ENCODE results near the gene CCDC12. TPM values are rescaled to one million over a fixed set of nuclear protein-coding genes. Genes with fewer than 3 reads are reported as not detected.

Gene CCDC12
- total RNA-seq, 1 donor from 2014 or later: 41.4 TPM

DNA sequence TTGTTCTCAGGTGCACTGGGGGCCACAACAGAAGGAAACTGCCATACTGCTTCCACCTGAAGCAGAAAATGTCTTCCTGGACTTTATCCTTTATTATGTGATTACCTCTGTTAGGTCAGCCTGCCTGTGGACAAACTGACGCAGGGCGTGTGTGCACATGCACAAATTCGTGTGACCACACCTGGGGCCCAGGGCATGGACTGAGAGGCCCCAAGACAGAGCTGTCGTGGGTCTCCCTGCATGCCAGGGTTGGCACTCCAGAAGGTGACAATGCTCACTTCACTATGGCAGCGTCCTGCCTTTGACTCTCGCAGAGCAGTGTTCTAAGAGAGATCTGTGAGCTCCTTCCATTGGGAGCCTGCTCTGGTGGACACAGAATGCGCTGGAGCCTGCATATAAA lies 34.5 kb downstream of the CCDC12 start:
- Mint-ChIP-seq H3K27me3 (ENCODE audit: unreplicated experiment) (peaks cover 8% of the 10 kb centered on the region), H3K4me3 (ENCODE audit: unreplicated experiment) (no peak overlapping the region), H3K9me3 (ENCODE audit: unreplicated experiment) (peaks cover 10% of the 10 kb centered on the region), H3K4me1 (ENCODE audit: low read depth, unreplicated experiment) (peaks cover 18% of the 10 kb centered on the region), H3K36me3 (ENCODE audit: unreplicated experiment) (peaks cover 16% of the 10 kb centered on the region), H3K27ac (ENCODE audit: unreplicated experiment) (no peak overlapping the region)
- DNase-seq: peak; percentile 5
- TF ChIP-seq, protein P1, sequence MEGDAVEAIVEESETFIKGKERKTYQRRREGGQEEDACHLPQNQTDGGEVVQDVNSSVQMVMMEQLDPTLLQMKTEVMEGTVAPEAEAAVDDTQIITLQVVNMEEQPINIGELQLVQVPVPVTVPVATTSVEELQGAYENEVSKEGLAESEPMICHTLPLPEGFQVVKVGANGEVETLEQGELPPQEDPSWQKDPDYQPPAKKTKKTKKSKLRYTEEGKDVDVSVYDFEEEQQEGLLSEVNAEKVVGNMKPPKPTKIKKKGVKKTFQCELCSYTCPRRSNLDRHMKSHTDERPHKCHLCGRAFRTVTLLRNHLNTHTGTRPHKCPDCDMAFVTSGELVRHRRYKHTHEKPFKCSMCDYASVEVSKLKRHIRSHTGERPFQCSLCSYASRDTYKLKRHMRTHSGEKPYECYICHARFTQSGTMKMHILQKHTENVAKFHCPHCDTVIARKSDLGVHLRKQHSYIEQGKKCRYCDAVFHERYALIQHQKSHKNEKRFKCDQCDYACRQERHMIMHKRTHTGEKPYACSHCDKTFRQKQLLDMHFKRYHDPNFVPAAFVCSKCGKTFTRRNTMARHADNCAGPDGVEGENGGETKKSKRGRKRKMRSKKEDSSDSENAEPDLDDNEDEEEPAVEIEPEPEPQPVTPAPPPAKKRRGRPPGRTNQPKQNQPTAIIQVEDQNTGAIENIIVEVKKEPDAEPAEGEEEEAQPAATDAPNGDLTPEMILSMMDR (IDR thresholded peaks at IDR 0.05; ENCODE audit: partially characterized antibody, unreplicated experiment): no peak

DNA sequence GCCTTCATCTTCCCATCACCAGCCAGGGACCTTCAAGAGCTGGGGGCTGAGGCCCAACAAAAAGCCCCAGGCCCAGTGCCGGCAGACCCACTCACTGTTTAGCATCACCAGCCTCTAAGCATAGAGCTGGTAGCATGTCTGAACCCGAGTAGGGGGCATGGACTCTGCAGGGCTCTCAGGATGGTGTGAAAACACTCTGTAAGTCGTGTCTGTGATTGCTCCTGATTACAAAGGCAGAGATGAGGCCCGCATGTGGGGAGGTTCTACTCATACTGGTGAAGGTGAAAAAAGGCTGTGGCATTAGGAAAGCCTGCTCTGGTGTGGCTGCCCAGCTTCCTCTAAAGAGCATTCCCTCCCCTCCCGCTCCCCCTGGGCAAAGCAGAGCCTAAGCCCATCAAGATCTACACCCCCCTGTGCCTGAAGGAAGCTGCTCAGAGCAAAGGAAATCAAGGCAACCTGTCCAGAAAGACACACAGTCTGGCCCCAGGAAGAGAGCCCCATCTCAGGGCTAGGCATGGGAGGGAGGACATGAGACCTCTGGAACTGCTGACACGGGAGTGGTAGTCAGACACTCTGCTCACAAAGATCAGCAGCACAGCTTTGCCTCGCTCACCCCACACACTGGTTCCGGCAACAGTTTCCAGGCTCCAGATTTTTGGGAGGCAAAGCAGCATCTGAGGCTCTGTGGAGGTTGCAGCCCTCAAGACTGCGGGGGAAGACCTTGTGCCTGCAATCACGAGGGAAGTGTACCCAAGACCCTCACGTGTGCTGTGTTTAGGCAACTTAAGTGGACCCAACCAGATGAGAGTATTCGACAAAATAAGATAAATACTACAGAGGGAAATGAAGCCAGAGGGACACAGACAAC lies 36.7 kb downstream of the CCDC12 start:
- Mint-ChIP-seq H3K4me1 (ENCODE audit: low read depth, unreplicated experiment) (peaks cover 17% of the 10 kb centered on the region), H3K9me3 (ENCODE audit: unreplicated experiment) (peaks cover 10% of the 10 kb centered on the region), H3K27me3 (ENCODE audit: unreplicated experiment) (peaks cover 6% of the 10 kb centered on the region), H3K27ac (ENCODE audit: unreplicated experiment) (no peak overlapping the region), H3K4me3 (ENCODE audit: unreplicated experiment) (no peak overlapping the region), H3K36me3 (ENCODE audit: unreplicated experiment) (peaks cover 6% of the 10 kb centered on the region)
- no peak for DNase-seq
- TF ChIP-seq, protein P1 (IDR thresholded peaks at IDR 0.05; ENCODE audit: partially characterized antibody, unreplicated experiment): no peak

DNA sequence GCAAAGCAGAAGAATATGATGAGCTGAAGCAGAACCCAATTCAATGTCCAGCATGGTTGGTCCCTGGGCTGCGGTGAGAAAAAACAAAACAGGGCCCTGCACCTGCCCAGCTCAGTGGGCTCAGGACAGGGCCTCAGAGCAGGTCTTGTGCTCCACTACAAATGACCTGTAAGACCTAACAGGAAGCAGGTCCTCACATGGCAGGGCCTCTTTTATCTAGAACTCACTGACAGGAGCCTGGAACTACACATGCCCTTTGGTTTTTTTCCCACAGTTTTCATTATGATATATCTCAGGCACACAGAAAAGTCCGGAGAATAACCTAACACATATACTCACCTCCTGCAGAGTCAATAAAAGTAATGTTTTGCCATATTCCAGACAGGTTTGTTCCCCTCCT lies 38.4 kb downstream of the CCDC12 start:
- peaks cover 7% of the 10 kb centered on the region for H3K4me1 Mint-ChIP-seq (ENCODE audit: low read depth, unreplicated experiment)
- H3K36me3 Mint-ChIP-seq (ENCODE audit: unreplicated experiment): peaks cover 6% of the 10 kb centered on the region
- peaks cover 10% of the 10 kb centered on the region for H3K9me3 Mint-ChIP-seq (ENCODE audit: unreplicated experiment)
- peaks cover 6% of the 10 kb centered on the region for H3K27me3 Mint-ChIP-seq (ENCODE audit: unreplicated experiment)
- peak; percentile 1 for DNase-seq
- TF ChIP-seq, protein P1 (IDR thresholded peaks at IDR 0.05; ENCODE audit: partially characterized antibody, unreplicated experiment): no peak
- no peak overlapping the region for H3K27ac Mint-ChIP-seq (ENCODE audit: unreplicated experiment)
- H3K4me3 Mint-ChIP-seq (ENCODE audit: unreplicated experiment): no peak overlapping the region

DNA sequence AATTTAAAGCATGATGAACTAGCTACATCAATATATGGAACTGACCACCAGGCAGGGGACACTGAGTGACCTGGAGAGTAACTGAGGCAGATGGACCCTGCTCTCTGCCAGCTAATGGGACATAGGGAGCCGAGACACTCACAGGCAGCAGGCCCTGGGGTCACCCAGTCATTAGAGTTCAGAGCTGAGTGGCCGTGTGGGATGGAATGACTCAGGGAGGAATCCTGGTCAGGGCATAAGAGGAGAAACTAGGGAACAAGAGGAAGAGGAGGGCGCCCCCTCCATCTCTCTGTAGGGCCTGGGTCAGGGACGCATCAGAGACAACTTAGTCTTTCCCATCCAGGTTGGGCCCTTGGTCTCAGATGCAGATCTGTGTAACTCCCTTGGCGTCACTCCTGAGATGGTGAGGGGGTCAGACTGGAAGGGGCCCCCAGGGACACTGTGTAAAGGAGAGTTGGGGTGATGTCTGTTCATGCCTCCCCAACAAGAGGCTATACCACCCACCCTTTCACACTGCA lies 39.8 kb downstream of the CCDC12 start:
- H3K27me3 Mint-ChIP-seq (ENCODE audit: unreplicated experiment): peaks cover 4% of the 10 kb centered on the region
- no peak overlapping the region for H3K27ac Mint-ChIP-seq (ENCODE audit: unreplicated experiment)
- peaks cover 10% of the 10 kb centered on the region for H3K9me3 Mint-ChIP-seq (ENCODE audit: unreplicated experiment)
- peaks cover 8% of the 10 kb centered on the region for H3K4me1 Mint-ChIP-seq (ENCODE audit: low read depth, unreplicated experiment)
- TF ChIP-seq, protein P1 (IDR thresholded peaks at IDR 0.05; ENCODE audit: partially characterized antibody, unreplicated experiment): no peak
- no peak overlapping the region for H3K4me3 Mint-ChIP-seq (ENCODE audit: unreplicated experiment)
- no peak for DNase-seq
- H3K36me3 Mint-ChIP-seq (ENCODE audit: unreplicated experiment): peaks cover 6% of the 10 kb centered on the region

DNA sequence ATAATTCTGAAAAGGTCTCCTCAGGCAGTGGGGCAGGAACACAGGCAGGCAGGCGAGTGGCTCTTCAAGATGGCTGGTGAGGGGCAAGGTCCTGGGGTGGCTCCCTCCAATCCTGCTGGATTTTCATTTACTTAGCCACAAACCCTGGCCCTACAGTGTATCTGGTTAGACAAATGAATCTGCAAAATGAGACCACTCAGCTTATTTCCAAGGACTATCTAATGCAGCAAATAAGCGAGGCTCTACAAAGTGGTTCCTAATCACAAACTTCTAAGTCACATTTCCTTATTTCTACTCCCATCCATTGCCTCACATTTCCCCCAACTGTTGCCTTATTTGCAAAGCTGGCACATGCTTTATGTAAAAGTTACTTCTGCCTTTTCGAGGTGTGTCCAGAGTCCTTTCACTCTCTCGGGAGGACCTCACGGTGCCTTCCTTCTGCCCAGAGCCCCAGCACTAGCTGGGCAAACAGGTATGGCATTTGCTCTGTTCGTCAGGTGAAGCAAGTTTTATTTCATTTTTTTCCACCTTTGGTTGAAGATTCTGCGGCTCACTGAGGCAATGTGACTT lies 40.5 kb downstream of the CCDC12 start:
- no peak overlapping the region for H3K4me3 Mint-ChIP-seq (ENCODE audit: unreplicated experiment)
- DNase-seq: no peak
- peaks cover 6% of the 10 kb centered on the region for H3K36me3 Mint-ChIP-seq (ENCODE audit: unreplicated experiment)
- H3K4me1 Mint-ChIP-seq (ENCODE audit: low read depth, unreplicated experiment): peaks cover 10% of the 10 kb centered on the region
- H3K9me3 Mint-ChIP-seq (ENCODE audit: unreplicated experiment): peaks cover 12% of the 10 kb centered on the region
- peaks cover 4% of the 10 kb centered on the region for H3K27me3 Mint-ChIP-seq (ENCODE audit: unreplicated experiment)
- TF ChIP-seq, protein P1 (IDR thresholded peaks at IDR 0.05; ENCODE audit: partially characterized antibody, unreplicated experiment): no peak
- H3K27ac Mint-ChIP-seq (ENCODE audit: unreplicated experiment): peak overlapping the region; percentile 43
